ENCODE measurements around the gene VDAC1.

GRCh38 chr5:134004626-134005416 lies at the start of gene VDAC1:
- no peak for TF ChIP-seq GATA2 (IDR thresholded peaks at IDR 0.05; ENCODE audit: low read depth, low read length)
- TF ChIP-seq GATA3 (IDR thresholded peaks at IDR 0.05; ENCODE audit: low read depth, low read length): no peak

Measured in SH-SY5Y (cell line).